Measurements from ENCODE around the gene TMEM167A. TPM values are rescaled to one million over a fixed set of nuclear protein-coding genes. Genes with fewer than 3 reads are reported as not detected.

TMEM167A gene
- total and polyA plus RNA-seq, 2 of the 8 experiments (the other 6 are each of a cell fraction or from before 2014, with no cell fraction given) = 50.6 to 178 TPM

GRCh38 chr5:83126501-83126900 is 49.3 kb upstream of the TMEM167A start:
- Histone ChIP-seq H2BK5ac (ENCODE audit: low read depth, low read length) (no peak overlapping the region), H3K23me2 (ENCODE audit: low read depth, low read length) (no peaks in the 10 kb centered on the region), H3K9ac (replicated peaks in 1 of 4; ENCODE audit: extremely low read depth in 1 of 4, low read depth in 3 of 4, low read length in 3 of 4) (no peak overlapping the region), H3K14ac (ENCODE audit: insufficient read length) (no peak overlapping the region), H4K91ac (replicated peaks; ENCODE audit: insufficient read length, low read length) (no peak overlapping the region), H3K4me3 (ENCODE audit: extremely low read depth in 1 of 4, insufficient read depth in 2 of 4, low read depth in 3 of 4, low read length in 4 of 4) (no peak overlapping the region), H3K4me2 (ENCODE audit: insufficient read depth in 1 of 2, low read depth in 2 of 2, low read length in 2 of 2) (no peak overlapping the region), H3K27ac (ENCODE audit: low read depth, low read length) (no peak overlapping the region), H2AFZ (ENCODE audit: low read length) (no peak overlapping the region), H3K27me3 (replicated peaks in 1 of 4; ENCODE audit: control insufficient read depth in 3 of 4, extremely low read depth in 1 of 4, insufficient read depth in 3 of 4, low read length in 3 of 4) (no peaks in the 10 kb centered on the region), H3K36me3 (ENCODE audit: control insufficient read depth in 2 of 4, insufficient read depth in 4 of 4, low read length in 3 of 4) (no peaks in the 10 kb centered on the region), H3K79me1 (ENCODE audit: low read depth, low read length) (no peaks in the 10 kb centered on the region), H3K56ac (replicated peaks; ENCODE audit: insufficient read length, low read depth, low read length) (no peak overlapping the region), H2BK120ac (replicated peaks; ENCODE audit: low read depth, low read length) (no peak overlapping the region), H3K79me2 (ENCODE audit: control insufficient read depth in 1 of 2, insufficient read depth in 2 of 2, low read length in 2 of 2) (no peaks in the 10 kb centered on the region), H2BK12ac (ENCODE audit: low read depth, low read length) (no peak overlapping the region), H3K18ac (ENCODE audit: extremely low read depth, low read length) (no peak overlapping the region), H3K4ac (replicated peaks; ENCODE audit: insufficient read length, low read depth, low read length) (no peak overlapping the region), H4K8ac (ENCODE audit: extremely low read depth, insufficient read depth, low read length) (no peak overlapping the region), H2BK20ac (ENCODE audit: low read length) (no peak overlapping the region), H4K20me1 (replicated peaks in 1 of 2; ENCODE audit: control insufficient read depth in 1 of 2, insufficient read depth in 2 of 2, low read length in 2 of 2) (no peaks in the 10 kb centered on the region), H2BK15ac (ENCODE audit: low read length) (no peak overlapping the region), H3K9me3 (ENCODE audit: insufficient read depth in 2 of 2, low read depth in 1 of 2, low read length in 1 of 2) (no peaks in the 10 kb centered on the region), H3K23ac (ENCODE audit: insufficient read length) (no peak overlapping the region), H2AK5ac (ENCODE audit: low read depth, low read length) (no peak overlapping the region), H4K5ac (ENCODE audit: insufficient read length, low read depth, low read length) (no peak overlapping the region), H3K4me1 (replicated peaks in 1 of 4; ENCODE audit: control insufficient read depth in 3 of 4, insufficient read depth in 4 of 4, low read length in 3 of 4) (no peaks in the 10 kb centered on the region)
- TF ChIP-seq SIN3A (conservative IDR thresholded peaks at IDR 0.05 in 1 of 2, IDR thresholded peaks at IDR 0.05 in 1 of 2; ENCODE audit: low read depth in 1 of 2, low read length in 2 of 2) (no peak), POU5F1 (IDR thresholded peaks at IDR 0.05; ENCODE audit: low read depth, low read length) (no peak), MAX (IDR thresholded peaks at IDR 0.05) (no peak)
- POLR2A ChIA-PET (ENCODE audit: partially characterized antibody) = no interaction called here
- no peak for DNase-seq (ENCODE audit: low read depth in 1 of 2, low spot score in 2 of 2)
- CTCF ChIA-PET (ENCODE audit: partially characterized antibody) = no interaction called here
- no peak for FAIRE-seq
- 47% methylated on average over 2 of the region's 2 CpGs; no CpG with 5 or more reads in 1 of the 2 experiments for WGBS, 2 experiments (ENCODE audit: extremely low coverage in 1 of 2, insufficient coverage in 1 of 2, insufficient read length in 1 of 2, insufficient replicate concordance in 2 of 2, low coverage in 1 of 2, low lambda C conversion rate in 2 of 2, missing lambda C conversion rate in 1 of 2)

Measured in H1 (cell line).